HS-27A (cell line): Measurements from ENCODE around the gene CSF2RB.

ENCODE experiments used
- DNase-seq: peaks from one replicate; pipeline ENCODE4 v3.0.0-alpha.2; 2012; ENCODE audit warnings: low read depth, missing footprints

The CSF2RB gene

DNA sequence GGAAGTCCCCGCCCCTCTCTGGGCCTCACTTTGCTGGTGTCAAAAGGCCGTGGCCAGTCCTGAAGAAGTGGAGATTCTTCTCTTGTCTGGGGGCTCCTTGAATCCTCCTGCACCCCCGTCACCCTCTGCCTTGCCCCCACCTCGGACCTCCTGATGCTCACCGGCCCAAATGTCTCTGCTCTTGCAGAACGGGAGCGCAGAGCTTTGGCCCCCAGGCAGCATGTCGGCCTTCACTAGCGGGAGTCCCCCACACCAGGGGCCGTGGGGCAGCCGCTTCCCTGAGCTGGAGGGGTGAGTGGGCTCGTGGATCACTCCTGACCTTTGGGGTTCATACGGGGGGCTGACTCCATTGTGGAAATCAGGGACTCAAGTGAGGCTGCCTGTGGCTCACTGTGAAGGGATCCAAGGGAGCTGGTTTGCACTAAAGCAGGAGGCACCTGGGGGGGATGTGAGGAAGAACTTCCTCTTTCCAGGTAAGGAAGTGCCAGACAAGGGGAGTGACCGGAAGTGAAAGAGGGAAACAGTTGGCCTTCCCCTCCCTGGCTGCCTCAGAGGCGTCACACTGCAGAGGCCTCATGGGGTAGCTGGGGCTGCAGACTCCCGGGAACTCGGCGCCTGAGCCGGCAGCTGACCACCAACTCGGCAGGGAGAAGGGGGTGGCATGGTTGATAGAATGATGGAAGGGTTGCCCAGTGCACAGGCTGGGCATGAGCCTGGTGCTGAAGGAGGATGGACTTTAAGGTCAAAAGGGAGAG, 23.1 kb downstream of the CSF2RB start:
- DNase-seq, result no peak

DNA sequence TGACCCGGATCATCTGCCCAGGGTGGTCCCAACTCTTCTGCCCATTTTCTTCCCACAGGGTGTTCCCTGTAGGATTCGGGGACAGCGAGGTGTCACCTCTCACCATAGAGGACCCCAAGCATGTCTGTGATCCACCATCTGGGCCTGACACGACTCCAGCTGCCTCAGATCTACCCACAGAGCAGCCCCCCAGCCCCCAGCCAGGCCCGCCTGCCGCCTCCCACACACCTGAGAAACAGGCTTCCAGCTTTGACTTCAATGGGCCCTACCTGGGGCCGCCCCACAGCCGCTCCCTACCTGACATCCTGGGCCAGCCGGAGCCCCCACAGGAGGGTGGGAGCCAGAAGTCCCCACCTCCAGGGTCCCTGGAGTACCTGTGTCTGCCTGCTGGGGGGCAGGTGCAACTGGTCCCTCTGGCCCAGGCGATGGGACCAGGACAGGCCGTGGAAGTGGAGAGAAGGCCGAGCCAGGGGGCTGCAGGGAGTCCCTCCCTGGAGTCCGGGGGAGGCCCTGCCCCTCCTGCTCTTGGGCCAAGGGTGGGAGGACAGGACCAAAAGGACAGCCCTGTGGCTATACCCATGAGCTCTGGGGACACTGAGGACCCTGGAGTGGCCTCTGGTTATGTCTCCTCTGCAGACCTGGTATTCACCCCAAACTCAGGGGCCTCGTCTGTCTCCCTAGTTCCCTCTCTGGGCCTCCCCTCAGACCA, 24.0 kb downstream of the CSF2RB start:
- DNase-seq, result no peak

DNA sequence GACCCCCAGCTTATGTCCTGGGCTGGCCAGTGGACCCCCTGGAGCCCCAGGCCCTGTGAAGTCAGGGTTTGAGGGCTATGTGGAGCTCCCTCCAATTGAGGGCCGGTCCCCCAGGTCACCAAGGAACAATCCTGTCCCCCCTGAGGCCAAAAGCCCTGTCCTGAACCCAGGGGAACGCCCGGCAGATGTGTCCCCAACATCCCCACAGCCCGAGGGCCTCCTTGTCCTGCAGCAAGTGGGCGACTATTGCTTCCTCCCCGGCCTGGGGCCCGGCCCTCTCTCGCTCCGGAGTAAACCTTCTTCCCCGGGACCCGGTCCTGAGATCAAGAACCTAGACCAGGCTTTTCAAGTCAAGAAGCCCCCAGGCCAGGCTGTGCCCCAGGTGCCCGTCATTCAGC, 24.6 kb downstream of the CSF2RB start:
- DNase-seq, result no peak

DNA sequence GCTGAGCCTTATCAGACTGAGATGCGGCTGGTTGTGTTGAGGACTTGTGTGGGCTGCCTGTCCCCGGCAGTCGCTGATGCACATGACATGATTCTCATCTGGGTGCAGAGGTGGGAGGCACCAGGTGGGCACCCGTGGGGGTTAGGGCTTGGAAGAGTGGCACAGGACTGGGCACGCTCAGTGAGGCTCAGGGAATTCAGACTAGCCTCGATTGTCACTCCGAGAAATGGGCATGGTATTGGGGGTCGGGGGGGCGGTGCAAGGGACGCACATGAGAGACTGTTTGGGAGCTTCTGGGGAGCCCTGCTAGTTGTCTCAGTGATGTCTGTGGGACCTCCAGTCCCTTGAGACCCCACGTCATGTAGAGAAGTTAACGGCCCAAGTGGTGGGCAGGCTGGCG, 25.5 kb downstream of the CSF2RB start:
- DNase-seq, result no peak

DNA sequence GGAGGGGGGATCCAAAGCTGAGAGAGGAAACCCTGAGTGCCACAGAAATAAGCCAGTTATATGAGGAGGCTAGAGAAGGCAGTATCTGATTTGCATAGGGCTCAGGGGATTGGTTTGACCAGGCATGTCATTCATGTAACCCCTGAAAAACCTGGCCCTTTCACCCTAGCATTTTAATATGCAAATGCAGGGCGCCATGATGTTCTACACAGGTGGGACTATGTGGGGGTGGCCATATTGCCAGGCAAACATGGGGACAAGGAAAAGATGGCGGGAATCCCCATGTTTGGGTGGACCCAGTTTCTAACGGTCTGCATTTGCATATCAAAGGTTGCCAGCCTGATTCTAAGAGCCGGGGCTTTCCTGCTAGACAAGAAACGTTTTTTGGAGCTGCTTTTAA, 27.2 kb downstream of the CSF2RB start:
- DNase-seq, result no peak

DNA sequence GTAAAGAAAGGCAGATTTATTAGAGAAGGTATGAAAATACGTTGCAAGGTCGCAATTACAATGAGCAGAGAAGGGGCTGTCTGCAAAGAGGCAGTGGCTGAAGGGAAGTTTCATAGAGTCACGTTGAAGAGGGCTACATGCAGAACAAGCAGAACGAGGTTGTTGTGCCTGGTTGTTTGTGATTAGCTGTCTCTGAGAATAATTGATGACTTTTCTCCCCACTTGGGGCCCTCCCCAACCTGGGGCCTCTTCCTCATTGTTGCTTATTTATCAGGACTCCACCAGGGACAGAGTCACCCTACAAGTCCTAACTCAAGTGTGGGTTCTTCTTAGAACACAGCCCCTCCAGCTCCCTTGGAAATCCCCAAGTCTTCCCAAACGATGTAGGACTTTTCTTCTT, 29.1 kb downstream of the CSF2RB start:
- DNase-seq, result no peak

DNA sequence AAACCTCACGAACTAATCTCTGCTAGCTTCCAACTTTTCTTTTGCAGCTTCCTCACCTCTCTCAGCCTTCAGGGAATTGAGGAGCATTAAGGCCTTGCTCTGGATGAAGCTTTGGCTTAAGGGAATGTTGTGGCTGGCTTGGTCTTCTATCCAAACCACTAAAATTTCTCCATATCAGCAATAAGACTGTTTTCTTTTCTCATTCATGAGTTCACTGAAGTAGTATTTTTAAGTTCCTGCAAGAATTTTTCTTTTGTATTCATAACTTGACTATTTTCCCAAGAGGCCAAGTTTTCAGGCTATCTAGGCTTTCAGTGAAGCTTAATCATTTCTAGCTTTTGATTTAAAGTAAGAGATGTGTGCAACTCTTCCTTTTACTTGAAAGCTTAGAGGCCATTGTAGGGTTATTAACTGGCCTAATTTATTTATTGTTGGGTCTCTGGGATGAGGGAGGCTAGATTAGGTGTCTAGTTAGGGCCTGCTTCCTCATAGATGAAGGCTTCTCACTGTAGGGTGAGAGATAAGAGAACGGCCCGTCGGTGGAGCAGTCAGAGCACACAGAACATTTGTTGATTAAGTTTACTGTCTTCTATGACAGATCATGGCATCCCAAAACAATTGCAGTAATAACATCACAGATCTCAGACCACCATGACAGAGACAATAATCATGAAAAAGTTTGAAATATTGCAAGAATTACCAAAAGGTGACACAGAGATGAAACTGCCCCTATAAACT, 33.2 kb downstream of the CSF2RB start:
- no peak for DNase-seq

DNA sequence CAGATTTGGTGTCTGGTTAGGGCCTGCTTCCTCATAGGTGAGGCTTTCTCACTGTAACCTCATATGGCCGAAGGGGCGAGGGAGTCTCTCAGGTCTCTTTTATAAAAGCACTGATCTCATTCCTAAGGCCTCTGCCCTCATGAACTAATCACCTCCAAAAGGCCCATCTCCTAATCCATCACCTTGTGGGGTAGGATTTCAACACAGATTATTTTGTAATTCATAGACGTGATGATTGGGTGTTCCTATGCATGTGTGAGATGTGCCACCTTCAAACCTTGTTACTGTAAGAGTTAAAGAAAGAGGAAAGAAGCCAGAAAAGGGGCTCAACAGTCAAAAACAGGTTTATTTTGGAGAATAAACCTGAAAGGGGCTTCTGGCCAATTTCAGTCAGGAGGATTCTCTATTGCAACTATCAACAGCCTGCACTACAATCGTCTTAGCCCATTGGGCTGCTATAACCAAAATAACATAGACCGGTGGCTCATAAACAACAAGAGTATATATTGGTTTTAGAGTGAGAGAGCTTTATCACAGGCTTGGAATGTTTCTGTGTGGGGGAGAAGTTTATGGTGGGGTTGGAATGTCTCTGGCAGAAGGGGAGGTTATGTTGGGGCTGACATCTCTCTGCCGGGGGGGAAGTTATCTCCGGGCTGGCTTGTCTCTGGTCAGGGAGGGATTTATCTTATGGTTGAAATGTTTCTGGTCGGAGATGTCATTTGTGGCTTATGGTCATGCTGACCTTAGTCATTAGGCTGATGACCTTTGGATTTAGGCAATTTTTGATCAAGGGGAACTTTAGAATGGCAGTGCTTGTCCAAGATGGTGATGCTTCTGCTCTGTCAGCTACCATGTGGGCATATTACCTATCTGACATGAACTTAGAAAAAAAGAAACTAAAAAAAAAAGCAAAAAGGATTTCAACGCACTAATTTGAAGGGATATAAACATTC, 35.1 kb downstream of the CSF2RB start:
- DNase-seq, result no peak

DNA sequence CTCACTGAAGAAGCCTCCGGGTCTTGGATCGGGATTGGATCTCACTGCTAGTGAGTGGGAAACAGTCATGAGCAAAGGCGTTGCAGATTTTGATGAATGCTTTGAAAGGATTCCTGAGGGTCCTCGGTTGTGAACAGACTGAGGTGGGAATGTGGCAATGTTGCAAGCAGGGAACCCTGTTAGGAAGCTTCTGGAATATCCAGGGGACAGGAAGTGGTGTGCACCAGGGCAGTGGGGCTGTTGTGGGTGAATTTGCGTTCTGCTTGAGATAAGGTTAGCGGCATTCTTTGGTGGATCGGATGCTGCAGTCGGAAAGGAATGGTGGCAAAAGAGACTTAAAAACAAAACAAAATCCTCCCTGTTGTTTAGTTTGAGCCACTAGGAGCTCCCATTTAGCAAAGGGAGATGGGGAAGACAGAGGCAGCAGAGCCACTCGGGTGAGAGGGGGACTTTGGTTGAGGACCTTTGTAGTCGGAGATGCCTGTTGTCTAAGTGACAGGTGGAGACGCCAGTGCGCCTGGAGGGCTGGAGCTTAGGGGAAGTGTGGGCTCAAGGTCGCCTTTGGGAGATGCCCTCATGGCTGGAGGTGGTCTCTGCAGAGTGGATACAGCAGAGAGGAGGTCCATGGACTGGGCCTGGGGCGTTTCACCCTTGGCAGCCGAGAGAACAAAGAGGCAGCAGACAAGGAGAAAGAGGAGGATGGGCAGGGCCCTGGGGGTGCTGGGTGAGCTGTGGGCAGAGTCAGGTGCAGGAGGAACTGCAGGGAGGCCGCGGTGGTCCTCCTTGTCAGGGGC, 37.6 kb downstream of the CSF2RB start:
- no peak for DNase-seq

DNA sequence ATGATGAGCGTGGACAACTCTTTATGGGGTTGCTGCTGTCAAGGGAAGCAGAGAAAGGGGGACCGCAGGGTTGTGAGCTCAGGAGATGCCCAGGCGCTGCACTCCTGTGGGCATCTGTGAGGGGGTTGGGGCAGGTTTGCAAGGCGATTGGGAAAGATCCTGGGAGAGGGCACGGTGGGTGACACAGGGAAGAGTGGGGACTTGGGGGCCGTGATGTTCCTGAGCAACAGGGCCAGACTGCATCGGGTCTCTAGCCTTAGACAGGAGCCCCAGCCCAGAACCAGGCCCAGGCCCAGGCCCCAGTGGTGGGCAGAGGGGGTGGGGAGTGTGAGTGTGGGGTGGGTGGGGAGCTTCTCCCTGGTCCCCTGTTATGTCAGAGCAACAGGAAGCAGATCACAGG, 38.3 kb downstream of the CSF2RB start:
- DNase-seq, result no peak

DNA sequence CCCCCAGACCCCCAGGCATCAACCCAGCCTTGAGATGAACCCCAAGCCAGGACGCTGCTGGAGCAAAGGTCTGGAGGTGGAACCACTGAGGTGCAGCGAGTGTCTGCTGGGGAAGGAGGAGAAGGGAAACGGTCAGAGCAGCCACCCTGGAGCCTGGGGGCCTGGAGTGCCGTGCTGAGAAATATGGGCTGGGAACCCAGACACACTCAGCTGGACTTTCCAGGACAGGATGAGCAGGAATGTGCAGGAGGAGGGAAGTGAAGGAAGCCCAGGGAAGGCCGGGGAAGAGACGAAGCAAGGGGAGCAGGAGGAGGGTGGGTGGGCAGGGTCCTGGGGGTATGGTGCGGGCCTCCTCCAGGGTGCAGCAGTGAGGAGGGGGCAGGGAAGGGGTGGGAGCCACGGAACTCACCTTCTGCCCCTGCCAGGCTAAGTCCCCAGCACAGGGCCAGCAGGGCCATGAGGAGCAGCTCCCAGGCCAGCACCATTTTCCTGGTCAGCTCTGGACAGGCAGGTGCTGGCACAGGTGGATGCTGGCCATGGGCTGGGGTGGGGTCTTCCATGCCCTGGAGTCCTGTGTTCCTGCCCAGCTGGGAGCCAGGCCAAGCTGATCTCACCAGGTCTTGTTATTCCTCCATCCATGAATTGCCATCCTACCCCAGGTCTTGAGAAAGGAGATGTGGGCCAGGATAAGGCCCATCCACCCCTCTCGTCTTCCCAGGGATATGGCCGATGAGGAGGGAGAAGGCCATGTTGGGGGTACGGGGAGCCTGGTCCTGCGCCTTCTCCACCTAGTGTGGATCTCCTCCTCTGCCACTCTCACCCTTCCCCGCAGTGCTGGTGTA, 40.0 kb downstream of the CSF2RB start:
- DNase-seq, result no peak

DNA sequence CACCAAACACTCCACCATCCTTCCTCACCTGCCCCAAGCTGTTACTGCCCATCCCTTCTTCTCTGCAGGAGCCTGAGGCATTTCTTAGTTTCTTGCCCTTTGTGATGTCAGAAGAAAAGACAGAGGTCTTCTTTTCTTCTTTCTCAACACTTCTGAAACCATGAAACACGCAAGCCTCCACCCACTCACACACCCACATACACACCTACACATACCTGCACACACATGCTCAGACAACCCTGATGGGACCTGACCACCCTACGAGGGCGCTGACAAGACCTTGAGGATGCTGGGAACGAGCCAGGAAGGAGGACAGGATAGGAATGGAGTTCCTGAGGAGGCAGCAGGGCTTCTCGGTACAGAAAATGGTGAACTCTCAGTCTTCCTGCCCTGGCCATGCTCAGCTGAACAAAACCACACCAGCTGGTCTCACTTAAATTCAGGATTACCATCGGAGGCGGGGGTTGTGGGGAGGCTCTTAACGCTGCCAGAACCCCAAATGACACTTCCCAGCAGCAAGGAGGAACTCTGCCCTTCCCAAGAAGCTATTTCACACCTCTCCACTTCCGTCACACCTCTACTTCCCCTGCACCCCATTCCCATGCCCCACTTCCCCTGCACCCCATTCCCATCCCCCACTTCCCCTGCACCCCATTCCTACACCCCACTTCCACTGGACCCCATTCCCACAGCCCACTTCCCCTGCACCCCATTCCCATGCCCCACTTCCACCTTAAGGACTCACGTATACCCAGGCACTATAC, 41.0 kb downstream of the CSF2RB start:
- DNase-seq, result no peak

DNA sequence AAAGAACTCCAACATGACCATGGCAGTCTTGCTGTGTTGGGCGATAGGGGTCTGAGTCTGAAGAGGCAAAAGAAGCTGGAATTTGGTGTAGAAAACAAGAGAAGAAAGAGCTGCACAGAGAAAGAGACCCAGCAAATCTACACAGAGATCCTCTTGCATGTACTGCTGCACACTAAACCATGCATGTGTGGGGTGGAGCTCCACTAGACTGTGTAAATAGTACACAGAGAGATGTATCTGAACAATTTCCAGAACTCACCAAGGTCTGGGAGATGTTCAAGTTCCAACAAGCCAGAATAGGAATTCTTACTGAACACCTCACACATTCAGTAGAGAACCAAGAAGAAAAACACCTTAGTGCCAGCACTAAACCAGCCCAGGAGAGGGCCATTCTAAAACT, 42.3 kb downstream of the CSF2RB start:
- no peak for DNase-seq

DNA sequence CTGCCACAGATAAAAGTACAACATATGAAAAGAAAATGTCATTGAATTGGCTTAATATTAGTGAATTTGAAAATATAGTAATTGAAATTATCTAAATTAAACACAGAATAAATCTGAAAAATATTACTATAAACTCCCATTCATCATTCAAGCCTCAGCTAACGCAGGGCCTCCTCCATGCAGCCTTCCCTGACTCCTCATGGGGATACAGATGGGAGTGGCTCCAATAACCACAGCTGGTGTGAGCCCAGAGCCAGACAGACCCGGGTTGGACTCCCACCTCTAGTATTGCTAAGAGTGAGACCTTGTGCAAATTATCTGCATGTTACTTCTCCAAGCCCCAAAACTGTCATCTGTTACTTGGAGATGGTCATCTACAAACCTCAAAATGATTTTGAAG, 44.9 kb downstream of the CSF2RB start:
- DNase-seq, result no peak

DNA sequence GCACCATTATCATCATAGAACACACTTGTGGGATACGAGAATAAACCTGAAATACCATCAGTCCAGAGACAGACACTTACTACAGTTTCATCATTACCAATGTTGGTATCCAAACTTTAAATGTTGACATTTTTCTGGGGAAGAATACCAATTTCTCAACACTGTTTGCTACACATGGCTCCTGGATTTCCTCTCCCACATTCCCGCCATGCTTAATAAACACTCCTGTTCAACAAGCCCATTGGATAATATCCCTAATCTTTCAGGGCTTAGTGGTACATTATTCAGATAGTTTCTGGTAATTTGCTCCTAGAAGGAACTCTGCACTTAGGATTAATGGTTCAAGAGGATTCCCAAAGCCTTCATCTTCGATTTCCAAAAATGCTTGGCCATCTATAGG, 48.2 kb downstream of the CSF2RB start:
- no peak for DNase-seq

DNA sequence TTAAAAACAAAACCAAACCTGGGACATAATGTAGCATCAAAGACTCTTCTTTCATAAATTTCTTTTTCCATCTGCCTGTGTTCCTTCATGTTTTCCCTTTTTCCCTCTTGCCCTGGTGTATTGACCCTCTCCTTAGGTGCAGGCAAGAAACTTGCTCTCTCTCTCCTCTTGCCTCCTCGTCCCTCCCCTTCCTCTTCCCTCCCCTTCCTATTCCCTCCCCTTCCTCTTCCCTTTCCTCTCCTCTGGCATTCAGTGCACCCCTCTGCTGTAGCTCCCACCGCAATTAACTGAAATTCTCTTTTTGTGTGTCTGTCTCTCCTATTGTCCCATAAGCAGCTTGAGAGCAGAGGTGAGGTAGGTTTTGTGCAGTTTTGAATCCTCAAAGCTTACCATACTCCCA, 49.9 kb downstream of the CSF2RB start:
- no peak for DNase-seq

DNA sequence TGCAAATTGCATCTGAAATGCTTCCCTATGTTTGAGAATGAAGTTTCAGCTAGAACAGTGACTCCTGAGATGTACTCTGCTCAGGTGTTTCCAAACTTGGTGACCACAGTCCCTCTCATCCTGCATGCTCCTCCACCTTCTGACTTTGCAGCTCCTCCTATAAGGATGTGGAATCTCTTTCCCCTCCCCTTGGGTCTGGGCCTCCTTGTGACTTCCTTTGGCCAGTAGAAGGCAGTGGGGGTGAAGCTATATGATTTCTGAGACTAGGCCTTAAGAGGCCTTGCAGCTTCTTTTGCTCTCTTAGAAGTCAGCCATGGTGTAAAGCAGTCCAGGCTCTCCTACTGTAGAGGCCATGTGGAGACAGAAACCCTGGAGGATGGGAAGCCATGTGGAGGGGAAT, 50.7 kb downstream of the CSF2RB start:
- DNase-seq, result no peak

DNA sequence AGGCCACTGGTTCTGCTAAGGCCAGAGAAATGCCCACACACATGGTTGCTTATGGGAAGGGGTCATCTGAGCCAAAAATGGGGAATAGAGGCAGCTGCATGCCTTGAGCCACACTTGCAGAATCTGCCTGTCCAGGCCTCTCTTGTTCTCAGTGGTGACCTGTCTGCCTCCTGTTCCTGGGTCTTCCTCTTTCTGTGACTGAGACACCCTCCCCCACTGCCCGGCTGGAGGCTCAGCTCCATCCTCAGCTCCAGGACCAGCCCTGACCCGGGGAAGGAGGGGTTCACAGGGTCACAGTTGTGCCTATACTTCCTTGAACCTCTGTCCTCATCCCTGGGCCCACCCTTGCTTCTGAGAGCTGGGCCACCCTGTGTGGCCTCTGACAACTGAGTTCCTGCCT, 52.3 kb downstream of the CSF2RB start:
- DNase-seq, result no peak

DNA sequence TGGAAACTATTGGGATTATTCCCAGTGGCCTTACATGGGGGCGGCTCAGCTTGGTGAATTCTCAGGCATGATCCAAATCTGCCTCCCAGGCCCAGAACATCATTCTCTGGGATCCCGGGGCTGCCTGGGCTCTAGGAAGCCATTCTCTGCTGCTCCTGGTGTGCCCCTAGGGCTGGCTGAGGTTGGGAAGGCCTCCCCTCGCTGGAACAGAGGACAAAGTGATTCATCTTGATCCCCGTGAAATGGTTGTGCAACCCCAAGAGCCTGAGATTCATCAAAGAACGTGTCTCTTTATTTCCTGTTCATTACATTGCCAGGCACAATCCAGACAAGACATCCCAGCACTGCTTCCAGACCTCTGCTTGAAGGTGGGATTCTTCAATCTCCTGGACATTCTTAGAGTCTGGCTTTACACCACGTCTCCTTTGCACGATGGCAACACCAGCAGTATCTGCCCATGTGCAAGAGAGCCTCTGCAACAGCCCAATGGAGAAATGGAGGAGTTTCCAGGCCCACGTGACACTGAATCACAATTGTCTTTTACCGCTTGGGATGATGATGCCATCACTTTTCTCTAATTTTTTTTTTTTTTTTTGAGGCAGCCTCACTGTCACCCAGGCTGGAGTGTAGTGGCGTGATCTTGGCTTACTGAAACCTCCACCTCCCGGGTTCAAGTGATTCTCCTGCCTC, 53.6 kb downstream of the CSF2RB start:
- DNase-seq, result no peak
